ENCODE results near the gene CMTM4.

DNA sequence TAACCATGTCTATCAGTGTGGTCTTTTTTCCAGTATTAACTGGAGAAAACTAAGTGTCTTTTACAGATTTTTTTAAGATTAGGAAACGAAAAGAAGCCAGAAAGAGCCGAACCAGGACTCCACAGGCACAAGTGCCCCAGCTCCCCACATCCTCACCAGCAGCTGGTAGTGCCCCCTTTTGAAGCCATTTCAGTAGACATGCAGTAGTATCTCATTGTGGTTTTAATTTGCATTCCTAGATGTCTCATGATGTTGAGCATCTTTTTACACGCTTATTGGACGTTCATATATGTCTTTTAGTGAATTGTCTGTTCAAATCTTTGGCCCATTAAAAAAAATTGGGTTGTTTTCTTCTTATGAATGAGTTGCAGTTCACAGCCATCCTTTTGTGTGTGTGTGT, 96.8 kb downstream of the CMTM4 start:
- TF ChIP-seq, protein P1, sequence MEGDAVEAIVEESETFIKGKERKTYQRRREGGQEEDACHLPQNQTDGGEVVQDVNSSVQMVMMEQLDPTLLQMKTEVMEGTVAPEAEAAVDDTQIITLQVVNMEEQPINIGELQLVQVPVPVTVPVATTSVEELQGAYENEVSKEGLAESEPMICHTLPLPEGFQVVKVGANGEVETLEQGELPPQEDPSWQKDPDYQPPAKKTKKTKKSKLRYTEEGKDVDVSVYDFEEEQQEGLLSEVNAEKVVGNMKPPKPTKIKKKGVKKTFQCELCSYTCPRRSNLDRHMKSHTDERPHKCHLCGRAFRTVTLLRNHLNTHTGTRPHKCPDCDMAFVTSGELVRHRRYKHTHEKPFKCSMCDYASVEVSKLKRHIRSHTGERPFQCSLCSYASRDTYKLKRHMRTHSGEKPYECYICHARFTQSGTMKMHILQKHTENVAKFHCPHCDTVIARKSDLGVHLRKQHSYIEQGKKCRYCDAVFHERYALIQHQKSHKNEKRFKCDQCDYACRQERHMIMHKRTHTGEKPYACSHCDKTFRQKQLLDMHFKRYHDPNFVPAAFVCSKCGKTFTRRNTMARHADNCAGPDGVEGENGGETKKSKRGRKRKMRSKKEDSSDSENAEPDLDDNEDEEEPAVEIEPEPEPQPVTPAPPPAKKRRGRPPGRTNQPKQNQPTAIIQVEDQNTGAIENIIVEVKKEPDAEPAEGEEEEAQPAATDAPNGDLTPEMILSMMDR (IDR thresholded peaks at IDR 0.05): no peak
- TF ChIP-seq POLR2AphosphoS5 (IDR thresholded peaks at IDR 0.05): no peak
- no peak for TF ChIP-seq POLR2A (IDR thresholded peaks at IDR 0.05)
- TF ChIP-seq EP300 (IDR thresholded peaks at IDR 0.05): no peak

Data from suprapubic skin (tissue), 4 donors.